ENCODE data around the gene B3GNT7. TPM values are rescaled to one million over a fixed set of nuclear protein-coding genes. Genes with fewer than 3 reads are reported as not detected.

Gene B3GNT7
- total and polyA plus RNA-seq, 2 of the 8 experiments (the other 6 are each of a cell fraction or from before 2014, with no cell fraction given): 26.4 to 73.1 TPM

GRCh38 chr2:231386446-231386845 is 9.1 kb upstream of the B3GNT7 start (continued):
- no peak for TF ChIP-seq MAFK (IDR thresholded peaks at IDR 0.05; ENCODE audit: low read depth, low read length)
- no peak for TF ChIP-seq TAF1 (IDR thresholded peaks at IDR 0.05; ENCODE audit: low read depth, low read length)
- no peak for TF ChIP-seq ZNF274 (IDR thresholded peaks at IDR 0.05; ENCODE audit: borderline replicate concordance, extremely low read depth, low read length)
- no peak for TF ChIP-seq TAF7 (optimal IDR thresholded peaks at IDR 0.05; ENCODE audit: borderline replicate concordance, low read depth, low read length)
- TF ChIP-seq SP1 (IDR thresholded peaks at IDR 0.05; ENCODE audit: low read depth, low read length): no peak
- TF ChIP-seq SRF (IDR thresholded peaks at IDR 0.05; ENCODE audit: low read depth, low read length): no peak
